Muscle of arm (tissue), 12 donors: ENCODE data around the gene STX3. TPM values are rescaled to one million over a fixed set of nuclear protein-coding genes. Genes with fewer than 3 reads are reported as not detected.
"Not testable (repeated sequence)": the region's sequence is repeated elsewhere in the genome, so short reads cannot be mapped to it uniquely, and the experiment has no call there.

ENCODE experiments used
- DNase-seq: peaks from one replicate; pipeline ENCODE4 v3.0.0-alpha.2; 2013
- polyA plus RNA-seq, 12 donors: library from polyadenylated mRNA; unstranded; fragments of 120-200 nt; gene quantifications; one replicate each; pipeline ENCODE4 v1.2.1, GENCODE V29; 2013; ENCODE audit not compliant: insufficient read length in 12 of 12

The STX3 gene
- polyA plus RNA-seq, 12 donors: 2.7 to 14.3 (median 5.3) TPM; not detected in 1

DNA sequence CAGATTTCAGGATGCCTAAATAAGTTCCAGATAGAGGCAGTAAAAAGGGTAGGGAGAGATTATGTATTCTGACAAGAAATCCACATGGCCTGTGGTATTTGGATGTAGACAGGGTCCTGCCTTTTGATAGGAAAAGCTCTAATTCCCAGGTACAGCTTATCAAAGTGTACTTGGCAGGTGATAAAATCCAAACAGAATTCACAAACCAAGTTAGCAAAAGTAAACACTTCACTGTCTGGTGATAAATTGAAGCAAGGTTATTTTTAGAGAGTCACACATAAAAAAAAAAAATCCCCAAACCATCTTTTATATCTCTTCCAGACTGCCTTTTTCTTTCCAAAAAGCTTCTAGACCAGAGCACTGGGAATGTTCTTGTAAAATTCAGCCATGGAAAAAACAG, 84.4 kb downstream of the STX3 start:
- no peak for DNase-seq

DNA sequence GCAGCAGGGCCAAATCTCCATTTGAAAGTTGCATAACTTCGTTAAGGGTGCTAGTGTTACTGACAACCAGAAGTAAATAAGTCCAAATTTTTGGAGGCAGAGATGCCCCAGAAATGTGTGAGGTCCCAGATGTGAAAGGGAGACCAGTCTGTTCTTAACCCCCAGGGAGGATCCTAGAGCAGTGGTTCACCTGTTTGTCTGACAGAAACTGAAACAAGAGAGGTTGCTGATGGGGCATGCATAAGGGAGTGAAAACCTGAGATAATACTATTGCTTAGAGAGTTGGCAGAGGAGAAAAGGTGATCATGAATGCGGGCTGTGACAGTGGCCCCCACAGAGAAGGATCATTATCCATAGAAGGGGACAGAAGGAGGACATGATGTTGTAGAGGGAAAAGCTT, 86.3 kb downstream of the STX3 start:
- DNase-seq: no peak

DNA sequence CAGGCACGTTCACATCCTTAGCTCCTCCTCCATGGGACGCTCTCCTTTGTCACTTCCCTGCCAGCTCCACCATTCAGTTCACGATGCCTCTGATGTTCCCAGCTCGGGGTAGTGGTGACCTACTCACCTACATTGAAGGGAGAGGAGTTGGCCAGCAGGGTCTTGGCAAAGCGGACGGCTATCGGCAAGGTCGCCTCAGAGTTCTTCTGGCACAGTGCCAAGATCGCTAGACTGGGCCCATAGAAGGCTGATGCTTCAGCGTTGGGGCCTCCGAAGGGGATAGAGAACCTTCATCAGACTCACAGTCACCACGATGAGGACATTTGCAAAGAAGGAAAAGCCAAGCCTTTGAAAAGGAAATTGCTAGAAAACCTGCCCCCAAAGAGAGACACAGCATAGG, 87.1 kb downstream of the STX3 start:
- DNase-seq: no peak

DNA sequence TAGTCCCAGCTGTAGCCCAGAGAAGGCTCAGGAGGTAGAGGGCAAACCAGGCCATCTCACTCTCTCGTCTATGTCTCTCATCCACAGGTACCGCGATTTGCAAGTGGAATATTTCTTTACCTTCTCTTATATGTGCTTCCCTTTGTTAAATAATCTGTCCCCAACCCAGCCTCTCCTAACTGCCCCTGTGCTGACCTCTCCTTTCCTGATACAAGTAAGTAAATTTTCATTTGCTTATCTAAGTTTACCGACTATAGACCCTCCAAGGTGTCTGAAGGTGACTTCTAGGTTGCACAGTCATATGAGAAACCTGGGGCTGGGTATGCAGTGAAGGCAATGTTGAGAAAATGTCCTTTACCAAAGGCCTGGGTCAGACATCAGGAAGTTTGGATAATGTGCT, 90.2 kb downstream of the STX3 start, which contains the start of gene CBLIF:
Gene CBLIF, minus strand, starts transcription at position 101 of the 400 bp plus-strand sequence. Its CDS starts 46 bp downstream, at position 55.
- no peak for DNase-seq

DNA sequence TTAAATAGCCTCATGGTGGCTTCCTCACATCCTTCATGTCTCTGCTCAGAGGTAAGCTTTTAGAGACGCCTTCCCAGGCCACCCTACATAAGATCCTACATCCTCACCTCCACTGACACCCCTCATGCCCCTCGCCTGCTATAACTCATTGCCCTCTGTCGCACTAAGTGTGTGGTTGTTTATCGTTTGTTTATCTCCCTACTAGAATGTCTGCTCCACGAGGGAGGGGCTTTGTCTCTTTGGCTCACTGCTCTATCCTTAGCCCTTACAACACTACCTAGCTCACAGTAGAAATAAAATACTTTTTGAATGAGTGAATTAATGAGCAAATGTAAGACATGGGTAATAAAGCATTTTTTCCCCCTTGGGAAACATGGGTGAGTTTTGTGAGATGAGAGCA, 91.4 kb downstream of the STX3 start:
- DNase-seq: no peak

DNA sequence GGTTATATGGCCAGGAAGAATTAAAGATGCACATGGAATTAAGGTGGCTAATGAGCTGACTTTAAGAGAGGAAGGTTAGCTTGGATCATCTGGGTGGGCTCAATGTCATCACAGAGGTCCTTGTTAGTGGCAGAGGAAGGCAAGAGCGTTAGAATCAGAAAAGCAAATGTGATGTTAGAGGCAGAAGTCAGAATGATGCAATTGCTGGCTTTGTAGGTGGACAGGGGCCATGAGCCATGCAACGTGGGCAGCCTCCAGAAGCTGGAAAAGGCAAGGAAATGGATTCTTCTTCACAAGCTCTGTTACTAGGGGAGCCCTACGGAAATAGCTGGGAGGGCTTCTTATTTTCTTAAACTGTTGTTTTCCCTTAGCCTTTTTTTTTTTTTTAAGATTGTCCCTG, 92.5 kb downstream of the STX3 start:
- no peak for DNase-seq

DNA sequence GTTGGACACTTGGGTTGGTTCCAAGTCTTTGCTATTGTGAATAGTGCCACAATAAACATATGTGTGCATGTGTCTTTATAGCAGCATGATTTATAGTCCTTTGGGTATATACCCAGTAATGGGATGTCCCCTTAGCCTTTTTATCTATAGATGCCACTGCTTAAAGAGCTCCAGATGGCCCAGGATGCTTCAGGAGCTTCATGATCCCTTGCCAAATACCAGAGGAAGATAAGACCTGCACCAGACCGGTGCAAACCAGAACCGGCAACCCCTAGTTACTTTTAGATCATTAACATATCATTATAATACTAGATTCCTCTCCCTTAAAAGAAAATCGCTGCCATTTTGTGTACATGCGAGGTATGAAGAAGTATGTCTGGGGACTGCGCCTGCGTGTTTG, 93.3 kb downstream of the STX3 start:
- DNase-seq: not testable (repeated sequence)

DNA sequence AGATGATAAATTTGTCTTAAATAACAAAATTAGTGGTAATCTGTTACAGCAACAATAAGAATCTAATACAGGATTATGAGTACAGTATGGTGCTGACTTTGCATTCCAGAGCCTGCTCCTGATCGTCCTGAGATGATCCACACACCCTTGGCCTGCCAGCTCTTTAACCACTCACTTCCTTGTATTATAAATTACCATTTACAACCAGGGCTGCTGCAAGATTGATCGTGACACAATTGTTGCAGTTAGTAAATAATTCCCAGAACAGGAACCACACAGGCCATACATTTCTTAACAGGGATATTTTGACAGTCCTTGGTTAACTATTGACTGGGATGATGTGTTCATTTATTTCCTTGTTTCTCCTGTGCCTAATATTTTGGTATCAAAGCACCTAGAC, 94.0 kb downstream of the STX3 start:
- no peak for DNase-seq

DNA sequence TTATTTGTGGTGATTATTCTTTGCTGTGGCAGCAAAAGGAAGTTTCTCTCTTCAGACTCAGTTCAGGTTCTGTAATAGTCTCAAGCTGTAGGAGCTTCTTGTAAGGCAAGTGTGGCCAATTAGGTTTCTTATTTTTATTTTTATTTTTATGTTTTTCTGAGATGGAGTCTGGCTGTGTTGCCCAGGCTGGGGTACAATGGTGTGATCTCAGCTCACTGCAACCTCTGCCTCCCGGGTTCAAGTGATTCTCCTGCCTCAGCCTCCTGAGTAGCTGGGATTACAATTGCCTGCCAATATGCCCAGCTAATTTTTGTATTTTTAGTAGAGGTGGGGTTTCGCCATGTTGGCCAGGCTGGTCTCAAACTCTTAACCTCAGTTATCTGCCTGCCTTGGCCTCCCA, 94.4 kb downstream of the STX3 start:
- DNase-seq: not testable (repeated sequence)

DNA sequence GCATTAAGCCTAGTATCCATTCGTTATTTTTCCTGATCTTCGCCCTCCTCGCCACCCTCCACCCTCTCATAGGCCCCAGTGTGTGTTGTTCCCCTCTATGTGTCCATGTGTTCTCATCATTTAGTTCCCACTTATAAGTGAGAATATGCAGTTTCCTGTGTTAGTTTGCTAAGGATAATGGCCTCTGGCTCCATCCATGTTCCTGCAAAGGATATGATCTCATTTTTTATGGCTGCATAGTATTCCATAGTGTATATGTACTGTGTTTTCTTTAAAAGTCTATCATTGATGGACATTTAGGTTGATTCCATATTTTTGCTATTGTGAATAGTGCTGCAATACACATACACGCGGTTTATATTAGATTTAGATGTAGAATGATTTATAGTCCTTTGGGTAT, 96.2 kb downstream of the STX3 start:
- not testable (repeated sequence) for DNase-seq

DNA sequence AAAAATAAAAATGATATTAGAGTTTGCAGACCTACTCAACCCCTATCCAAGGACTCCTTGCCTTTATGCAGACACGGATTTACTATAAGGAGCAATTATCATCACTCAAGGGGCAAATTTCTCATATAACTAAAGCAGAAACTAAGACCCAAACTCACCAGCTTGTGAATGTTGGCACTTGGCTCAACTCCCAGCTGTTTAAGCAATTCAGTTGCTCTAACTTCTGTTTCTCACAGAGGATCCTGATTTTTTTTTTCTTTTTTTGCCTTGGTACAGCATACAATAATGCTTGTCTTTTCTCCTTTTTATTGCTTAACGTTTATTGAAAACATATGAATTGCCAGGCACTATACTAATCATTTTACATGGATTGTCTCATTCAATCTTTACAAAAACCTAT, 99.7 kb downstream of the STX3 start:
- no peak for DNase-seq

Other genes starting within 250 kb of the STX3 start
- gene OR4D9, start 243.8 kb upstream of the STX3 start, polyA plus RNA-seq: under 1 TPM in 7 of 12 donors, not detected in 5; 0.03 to 0.05 (median 0.03) TPM
- gene OSBP, start 139.6 kb upstream of the STX3 start, polyA plus RNA-seq: 10 to 100 TPM in 11 of 12 donors, not detected in 1; 29.2 to 64.1 (median 58.4) TPM
- gene PATL1, start 86.3 kb upstream of the STX3 start, polyA plus RNA-seq: 10 to 100 TPM in 11 of 12 donors, not detected in 1; 17.5 to 37.2 (median 29.4) TPM
- not detected for gene OR10V1, start 41.5 kb upstream of the STX3 start, polyA plus RNA-seq
- gene MRPL16, start 55.4 kb downstream of the STX3 start, polyA plus RNA-seq: 10 to 100 TPM in 11 of 12 donors, not detected in 1; 31.7 to 43.4 (median 35.5) TPM
- under 1 TPM in 1 of 12 donors, not detected in 11; 0.45 TPM for gene CBLIF, start 90.1 kb downstream of the STX3 start, polyA plus RNA-seq
- under 1 TPM in 2 of 12 donors, not detected in 10; 0.36 to 0.43 TPM for gene TCN1, start 111.1 kb downstream of the STX3 start, polyA plus RNA-seq
- gene OOSP3, start 123.4 kb downstream of the STX3 start, polyA plus RNA-seq: not detected
- gene OOSP1, start 183.1 kb downstream of the STX3 start, polyA plus RNA-seq: not detected
- gene OOSP4A, start 208.7 kb downstream of the STX3 start, polyA plus RNA-seq: not detected